ENCODE data around the gene SCLT1.
A peak's percentile ranks its signal among the peaks of the same experiment; 100 is the strongest.
"Not testable (repeated sequence)": the region's sequence is repeated elsewhere in the genome, so short reads cannot be mapped to it uniquely, and the experiment has no call there.

The SCLT1 gene

DNA sequence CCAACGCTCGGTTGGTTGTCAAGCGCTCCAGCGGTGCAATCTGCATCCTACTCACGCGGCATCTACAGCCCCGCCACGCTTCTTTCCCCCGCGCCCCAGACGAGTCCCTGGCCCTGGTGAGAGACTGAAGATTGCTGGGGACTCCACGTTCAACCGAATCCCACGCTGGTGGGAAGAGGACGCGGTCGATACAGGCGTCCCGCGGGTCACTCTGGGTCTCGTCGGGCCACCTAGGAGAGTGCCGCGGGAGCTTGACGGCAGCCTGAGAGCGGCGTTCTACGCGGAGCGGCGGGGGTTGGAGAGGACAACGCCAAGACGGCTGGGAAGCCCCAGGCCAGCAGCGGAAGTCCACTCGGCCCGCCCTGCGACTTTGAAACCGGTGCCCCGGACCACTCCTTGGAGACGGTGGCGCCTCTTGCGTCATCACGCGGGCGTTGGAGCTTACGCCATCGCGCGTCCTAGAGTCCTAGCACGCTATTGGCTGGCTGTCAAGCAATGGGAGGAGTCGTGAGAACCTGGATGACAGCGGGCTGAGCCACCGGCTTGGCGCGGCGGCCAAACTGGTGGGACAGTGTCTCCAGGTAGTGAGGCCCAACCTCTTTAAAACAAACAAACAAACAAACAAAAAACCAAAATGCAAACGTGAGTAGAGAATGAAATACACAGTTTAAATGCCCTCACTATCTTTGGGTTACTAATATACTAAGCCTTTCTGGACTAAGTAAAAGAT, at the start of gene SCLT1:
SCLT1 (minus strand) TSS at position 349 of the 730 bp plus-strand sequence. CDS start 436 bp downstream, outside the sequence.
- peak; percentile 53 to 99 (median 94) for DNase-seq

DNA sequence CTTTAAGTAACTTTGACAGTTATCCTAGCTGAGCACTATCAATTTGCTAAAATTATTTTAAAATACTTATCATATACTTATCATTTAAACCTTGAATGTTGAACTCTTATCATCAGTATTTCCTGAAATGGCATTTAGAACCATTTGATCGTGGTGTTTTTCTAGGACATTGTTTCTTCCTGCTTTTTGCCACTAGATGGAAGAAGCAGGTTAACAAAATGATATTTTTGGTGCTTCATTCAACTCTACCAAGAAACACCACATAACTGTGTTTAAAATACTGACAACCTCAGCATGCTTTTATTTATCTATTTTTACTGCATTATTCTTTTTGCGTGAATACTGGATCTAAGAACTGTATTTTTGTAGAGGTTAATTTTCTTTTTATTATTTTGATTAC, 47.2 kb upstream of the SCLT1 start:
- DNase-seq: no peak

DNA sequence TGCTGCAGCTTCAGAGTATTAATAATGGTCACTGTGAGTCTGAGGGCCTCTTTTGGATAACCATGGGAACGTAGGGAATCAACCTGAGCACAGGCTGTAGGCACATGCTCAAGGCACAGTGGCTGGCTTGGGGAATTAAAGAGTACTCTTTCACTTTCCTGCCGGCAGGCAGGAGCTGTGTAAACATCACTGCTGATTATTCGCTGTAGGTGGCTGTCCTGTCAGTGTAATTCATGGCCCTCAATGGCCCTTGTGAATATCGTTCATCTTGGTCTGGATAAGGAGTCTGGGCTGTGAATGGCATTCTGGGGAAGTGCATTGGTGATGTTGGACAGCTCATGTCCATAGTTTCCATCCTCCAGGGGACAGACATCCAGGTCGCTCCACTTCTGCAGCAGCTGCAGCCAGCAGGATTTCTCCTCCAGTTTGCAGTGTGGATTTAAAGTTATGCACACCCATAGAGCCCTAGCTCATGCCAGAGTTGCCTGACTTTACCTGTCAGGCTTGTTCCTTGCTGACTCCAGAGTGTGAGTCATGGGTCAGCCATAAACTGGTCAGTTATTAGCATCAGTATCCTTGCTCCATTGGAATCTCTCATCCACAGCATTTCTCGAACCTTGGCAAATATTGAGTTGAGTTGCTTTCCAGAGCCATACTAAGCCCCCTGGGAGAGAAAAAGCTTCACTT, 45.6 kb upstream of the SCLT1 start:
- DNase-seq: no peak

DNA sequence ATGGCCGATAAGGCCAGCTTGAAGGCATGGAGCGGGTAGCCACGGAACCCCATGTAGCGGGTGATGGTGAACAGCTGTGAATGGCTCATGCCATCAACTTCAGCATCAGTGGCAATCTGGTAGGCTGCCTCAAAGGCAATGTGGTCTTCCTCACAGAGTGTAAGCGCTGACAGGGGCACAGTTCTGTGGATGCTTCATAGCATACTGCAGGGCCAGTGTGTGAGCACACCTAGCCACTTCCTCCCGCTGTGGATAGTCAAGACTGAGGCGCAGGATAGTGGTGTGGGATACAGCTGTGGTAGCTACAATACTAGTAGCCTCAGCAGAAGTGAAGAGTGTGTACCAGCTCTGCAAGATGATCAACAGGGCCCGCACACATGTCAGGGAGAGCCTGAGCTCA, 43.1 kb upstream of the SCLT1 start:
- DNase-seq: no peak

DNA sequence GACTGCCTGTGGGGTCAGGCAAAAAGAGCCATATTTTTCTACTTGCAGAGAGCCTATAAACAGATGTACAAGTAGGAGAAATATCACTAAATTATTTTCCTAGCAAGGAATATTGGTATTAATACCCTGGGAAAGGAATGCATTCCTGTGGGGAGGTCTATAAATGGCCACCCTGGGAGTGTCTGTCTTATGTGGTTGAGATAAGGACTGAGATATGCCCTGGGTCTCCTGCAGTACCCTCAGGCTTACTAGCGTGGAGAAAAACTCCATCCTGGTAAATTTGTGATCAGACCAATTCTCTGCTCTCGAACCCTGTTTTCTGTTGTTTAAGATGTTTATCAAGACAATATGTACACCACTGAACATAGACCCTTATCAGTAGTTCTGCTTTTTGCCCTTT, 38.0 kb upstream of the SCLT1 start:
- DNase-seq: no peak

DNA sequence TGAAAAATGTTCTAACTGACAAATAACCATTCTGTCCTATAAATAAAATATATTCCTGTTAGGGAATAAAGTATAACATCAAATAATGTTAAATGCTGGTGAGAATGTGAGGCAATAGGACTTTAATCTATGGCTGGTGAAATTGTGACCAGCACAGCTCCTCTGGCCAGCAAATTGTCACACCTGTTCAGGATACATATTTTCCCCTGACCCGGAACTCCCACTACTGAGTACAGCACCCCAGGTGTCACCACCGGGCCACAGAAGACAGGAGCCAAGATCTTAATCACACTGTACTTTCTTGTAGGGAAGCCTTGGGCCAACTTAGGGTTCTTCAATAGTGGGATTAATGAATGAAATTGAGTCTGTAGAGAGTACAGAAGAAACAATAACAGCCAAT, 35.8 kb upstream of the SCLT1 start:
- DNase-seq: no peak

DNA sequence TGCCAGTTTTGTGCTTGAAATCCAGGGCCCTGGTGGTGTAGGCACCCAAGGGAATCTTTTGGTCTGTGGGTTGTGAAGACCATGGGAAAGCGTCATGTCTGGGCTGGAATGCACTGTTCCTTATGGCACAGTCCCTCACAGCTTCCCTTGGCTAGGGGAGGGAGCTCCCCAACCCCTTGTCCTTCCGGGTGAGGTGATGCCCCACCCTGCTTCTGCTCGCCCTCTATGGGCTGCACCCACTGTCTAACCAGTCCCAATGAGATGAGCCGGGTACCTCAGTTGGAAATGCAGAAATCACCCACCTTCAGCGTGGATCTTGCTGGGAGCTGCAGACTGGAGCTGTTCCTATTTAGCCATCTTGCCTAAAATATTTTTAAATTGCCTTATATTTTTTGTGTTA, 33.3 kb upstream of the SCLT1 start:
- not testable (repeated sequence) for DNase-seq

DNA sequence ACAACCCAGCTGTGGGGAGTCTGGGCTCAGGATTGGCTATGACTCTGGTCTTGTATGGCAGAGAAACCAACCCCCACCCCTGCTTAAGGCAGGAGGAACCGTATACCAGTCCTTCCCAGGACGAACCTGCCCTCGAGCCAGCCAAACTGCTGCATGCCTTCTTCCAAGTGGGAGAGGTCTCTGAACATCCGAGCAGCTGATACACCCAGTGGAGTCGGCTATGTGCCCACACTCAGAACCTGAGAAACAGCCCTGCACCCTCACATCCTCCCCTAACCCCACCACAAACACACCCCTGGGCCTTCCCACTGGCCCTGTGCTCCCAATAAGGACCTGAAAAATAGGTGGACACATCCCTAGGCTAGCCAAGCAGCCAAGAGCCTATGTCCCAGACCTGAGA, 24.4 kb upstream of the SCLT1 start:
- no peak for DNase-seq

DNA sequence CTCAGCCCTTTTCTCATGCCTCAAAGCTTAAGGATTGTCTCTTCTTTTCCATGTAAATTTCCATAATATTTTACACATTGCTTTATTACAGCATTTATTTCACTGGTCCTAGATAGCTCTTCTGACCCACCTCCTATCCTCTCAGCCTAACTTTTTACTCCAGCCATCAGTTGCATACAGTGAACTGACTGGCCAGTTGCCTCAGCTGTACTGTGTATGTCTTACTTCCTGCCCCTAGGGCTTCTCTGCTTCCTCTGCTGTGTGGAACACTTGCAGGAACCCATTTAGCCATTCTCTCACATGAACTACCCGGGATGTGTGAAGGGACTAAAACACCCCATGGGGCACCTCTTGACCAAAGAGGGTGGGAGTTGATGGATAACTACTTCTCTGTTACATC, 20.6 kb upstream of the SCLT1 start:
- DNase-seq: no peak

DNA sequence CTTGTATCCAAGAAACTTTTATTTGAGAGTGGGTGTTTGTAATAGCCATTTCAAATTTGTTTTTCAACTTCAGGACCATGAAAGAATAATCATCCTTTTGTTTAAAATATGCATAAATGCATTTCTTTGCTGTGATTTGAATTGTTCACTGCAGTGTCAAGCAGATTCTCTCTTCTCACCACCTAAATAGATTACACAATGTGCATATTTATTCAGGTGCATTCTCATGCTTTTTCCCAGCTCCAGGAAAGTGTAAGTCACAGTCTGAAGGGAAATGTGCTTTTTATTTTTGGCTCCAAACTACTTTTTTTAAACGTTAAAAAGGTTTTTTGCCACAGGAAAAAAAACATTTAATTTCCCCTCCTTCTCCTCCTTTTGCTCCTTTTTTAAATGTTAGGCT, 20.1 kb upstream of the SCLT1 start:
- DNase-seq: no peak

DNA sequence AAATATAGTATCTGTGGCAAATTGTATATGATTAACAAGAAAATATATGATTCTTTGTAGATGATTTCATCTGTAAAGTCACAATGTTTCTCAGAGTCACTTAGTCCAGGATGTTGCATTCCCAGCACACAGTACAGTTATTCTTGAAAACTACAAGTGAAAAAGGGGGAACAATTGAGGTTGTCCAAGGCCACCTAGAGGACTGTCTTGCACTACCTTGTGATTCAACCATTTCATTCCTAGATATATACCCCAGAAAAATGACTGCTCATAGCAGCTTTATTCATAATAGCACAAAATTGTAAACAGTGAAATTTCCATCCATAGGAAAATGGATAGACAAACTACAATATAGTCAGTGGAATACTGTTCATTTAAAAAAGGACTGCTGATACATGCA, 18.6 kb upstream of the SCLT1 start:
- no peak for DNase-seq

DNA sequence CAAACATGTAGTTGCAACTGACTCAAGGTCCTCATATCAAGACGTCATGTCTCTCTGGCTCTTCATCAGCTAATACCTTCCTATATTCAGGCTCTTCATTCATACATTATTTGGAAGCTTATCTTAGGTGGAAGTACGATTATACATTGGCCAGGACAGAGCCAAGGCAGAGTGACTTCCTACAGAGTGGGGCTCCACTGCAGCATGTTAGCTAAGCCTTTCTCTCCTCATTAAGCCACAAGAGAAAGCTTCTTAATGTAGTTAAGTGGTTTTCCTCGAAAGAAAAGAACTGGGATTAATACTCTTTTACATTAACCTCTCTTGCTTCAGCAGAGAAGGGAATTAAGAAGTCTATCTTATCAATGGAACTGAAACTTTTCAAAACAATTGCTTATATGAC, 17.6 kb upstream of the SCLT1 start:
- DNase-seq: no peak

DNA sequence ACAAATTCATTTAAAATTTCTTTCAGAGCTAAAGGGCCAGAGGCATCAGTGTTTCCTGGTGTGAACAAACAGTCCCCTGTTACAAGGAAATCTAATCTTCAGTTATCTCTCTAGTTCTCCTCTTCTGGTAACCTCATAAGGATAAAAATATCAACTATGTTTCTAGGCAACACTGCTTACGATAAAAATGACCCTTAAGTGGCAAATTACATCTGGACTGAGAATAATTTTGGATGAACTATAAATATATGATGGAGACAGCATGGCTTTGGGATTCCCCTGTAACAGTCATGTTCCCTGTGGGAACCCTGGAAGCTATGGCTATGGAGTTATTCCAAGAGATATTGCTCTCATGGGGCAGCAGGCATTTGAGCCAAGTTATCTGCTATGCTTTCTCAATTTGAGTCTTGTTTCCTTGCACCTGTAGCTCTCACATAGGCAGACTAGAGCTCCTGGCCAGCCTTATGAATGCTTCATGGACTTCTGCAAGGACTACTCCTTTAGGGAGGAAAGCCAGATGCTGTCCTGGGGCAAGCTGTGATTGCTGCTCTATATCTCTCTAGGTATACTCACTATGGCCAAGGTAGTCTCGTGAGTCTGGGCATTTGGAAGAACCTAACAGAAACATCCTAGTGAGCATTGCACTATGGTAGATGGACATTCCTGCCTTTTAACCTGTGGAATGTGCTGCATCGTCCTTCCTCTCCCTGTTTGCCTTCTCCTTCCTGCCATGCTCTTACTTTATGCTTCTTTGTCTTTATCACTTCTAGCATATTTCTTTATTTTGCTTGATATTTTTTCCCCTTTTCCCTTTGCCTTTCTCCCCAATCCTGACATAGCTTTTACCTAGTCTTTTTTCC, 16.9 kb upstream of the SCLT1 start:
- DNase-seq: no peak

DNA sequence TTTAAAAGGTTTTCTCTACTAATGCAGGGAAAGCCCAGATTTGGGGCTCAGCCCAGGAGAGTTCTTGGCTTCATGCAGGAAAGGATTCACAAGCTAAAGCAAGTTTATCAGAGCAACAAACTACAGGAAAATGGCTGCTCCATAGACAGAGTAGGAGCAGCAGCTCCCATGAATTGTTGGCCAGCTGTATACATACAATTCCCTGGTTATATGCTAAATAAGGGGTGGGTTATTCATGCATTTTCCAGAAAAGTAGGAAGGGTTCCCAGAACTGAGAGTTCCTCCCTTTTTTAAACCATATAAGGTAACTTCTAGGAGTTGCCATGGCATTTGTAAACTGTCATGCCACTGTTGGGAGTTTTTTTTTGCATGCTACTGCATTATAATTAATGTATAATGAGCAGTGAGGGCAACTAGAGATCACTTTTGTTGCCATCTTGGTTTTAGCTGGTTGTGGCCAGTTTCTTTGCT, 5.2 kb upstream of the SCLT1 start:
- DNase-seq: no peak

DNA sequence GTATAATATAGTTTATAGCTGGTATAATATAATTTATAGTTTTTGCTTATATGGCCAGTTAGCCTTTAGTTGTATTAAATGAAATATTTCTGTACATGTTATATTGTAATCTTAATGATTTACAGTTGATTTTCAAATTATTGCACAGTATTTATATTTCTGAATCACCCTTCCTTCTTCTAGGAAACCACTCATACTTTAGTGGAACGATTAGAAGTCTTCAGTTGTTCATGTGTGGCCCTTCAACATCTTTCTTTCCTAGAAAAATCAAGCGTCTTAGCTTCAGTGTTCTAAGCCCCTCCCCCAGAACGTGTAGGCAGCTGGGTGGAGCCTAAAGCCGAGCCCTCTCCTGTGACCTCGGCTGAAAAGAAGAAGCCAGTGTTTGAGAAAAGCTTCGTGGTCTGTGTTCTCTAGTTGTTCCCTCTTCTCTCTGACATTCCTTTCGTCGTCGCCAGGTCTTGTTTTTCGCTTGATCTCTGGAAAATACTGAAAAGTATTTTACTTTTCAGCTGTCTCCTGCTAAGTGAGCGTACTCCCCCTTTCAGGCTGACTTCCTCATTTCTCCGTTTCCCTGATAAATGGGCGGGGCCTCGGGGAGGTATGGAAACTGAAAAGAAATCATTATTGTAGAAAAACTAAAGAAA, 2.6 kb upstream of the SCLT1 start, which contains the start of gene C4orf33:
C4orf33 (plus strand) TSS at position 342 of the 644 bp plus-strand sequence. CDS start 6,459 bp downstream, outside the sequence.
- DNase-seq: peak in 49 of 58 donors; percentile 3 to 75 (median 29)

DNA sequence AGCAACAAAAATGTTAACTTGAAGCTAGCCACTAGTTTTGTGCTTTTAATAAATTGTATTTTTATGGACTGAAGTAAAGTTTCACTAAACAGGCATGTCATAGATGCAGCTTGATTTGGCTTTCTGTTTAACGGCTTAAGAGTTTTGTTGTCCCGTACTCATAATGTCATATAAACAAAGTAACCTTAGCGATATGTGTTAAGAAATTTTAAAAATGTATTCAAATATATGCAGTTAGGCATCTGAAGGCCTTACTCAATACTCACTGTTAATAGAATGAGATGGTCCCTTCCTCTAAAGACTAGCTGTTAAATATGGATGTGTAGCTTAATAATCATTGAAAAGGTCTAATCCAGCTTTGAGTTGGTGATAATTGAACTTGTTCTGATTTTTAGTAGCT, 1.0 kb upstream of the SCLT1 start:
- no peak for DNase-seq

DNA sequence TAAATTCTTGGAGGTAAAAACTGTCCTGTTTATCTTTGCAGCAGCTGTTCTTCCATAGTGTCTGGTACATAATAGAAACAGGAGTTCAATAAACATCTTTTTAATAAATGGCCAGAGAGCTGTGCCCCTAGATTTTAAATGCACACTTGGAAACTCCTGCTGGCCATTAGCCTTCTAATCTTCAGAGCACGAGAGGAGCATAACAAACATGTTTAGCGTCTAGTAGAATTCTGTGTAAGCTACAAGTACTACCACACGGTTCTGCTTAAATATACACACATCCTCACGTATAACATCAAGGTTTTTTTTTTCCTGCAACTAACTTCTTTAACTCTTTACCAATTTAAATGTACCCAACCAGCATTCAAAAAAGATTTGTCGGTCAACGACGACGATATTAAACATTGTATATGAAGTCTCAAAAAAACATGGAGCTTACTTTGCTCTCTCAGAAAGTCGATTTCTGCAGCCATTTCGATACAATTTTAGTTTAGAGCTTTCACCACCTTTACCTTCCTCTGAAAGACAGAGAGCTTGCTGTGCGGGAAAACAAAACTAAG, 628 bp downstream of the SCLT1 start:
- peak in 1 of 58 donors; percentile 8 for DNase-seq

DNA sequence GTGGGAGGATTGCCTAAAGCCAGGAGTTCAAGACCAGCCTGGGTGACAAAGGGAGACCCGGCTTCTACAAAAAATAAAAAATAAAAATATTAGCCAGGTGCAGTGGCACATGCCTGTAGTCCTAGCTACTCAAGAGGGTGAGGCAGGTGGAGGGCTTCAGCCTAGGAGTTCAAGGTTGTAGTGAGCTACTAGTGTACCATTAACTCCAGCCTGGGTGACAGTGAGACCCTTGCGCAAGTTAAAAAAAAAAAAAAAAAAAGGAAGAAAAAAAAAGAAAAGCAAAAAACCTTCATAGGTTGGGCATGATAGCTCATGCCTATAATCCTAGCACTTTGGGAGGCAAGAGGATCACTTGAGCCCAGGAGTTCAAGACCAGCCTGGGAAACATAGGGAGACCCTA, 5.8 kb downstream of the SCLT1 start:
- DNase-seq: no peak

DNA sequence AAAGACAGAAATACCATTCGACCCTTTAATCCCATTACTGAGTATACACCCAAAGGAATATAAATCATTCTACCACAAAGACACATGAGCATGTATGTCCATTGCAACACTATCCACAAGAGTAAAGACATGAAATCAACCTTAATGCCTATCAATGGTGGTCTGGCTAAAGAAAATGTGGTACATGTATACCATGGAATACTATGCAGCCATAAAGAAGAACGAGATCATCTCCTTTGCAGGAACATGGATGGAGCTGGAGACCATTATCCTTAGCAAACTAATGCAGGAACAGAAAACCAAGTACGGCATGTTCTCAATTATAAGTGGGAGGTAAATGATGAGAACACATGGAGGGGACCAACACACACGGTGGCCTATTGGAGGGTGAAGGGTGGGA, 7.9 kb downstream of the SCLT1 start:
- DNase-seq: no peak

DNA sequence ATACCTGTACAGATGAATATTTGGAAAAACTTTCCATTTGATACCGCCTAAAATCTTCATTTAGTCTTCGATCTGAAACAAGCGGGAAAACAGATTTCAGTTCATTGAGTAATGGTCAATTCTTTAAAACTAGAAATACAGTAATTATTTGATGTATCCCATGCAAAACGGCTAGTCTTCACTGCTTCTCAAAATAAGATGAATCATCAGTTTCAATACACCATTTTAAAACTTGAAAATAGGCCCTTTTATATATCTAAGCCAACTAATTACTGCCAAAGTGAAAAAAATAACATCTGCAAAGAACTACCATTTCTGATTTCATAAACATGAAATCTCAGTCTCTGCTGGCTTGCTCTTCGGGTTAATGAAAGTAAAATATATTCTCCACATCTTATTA, 11.0 kb downstream of the SCLT1 start:
- no peak for DNase-seq

DNA sequence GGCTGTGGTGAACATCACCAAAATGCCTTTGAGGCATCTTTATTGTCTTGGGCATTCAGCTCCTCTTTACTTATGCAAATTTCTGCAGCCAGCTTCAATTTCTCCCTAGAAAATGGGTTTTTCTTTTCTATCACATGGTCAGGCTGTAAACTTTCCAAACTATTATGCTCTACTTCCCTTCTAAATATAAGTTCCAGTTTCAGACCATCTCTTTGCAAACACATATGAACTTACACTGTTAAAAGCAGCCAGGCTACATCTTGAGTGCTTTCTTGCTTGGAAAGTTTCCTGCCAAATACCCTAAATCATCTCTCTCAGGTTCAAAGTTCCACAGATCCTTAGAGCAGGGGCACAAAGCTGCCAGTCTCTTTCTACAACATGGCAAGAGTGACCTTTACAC, 13.2 kb downstream of the SCLT1 start:
- DNase-seq: no peak

Measured in anterior cingulate cortex (tissue), 58 donors.